GM21619 (cell line): ENCODE measurements around the gene OPCML.

ENCODE experiments used
- ATAC-seq: cut with Tn5 transposase; IDR thresholded peaks from one replicate; pipeline ENCODE4 v1.9.1; 2021; ENCODE audit not compliant: unreplicated experiment

The OPCML gene

DNA sequence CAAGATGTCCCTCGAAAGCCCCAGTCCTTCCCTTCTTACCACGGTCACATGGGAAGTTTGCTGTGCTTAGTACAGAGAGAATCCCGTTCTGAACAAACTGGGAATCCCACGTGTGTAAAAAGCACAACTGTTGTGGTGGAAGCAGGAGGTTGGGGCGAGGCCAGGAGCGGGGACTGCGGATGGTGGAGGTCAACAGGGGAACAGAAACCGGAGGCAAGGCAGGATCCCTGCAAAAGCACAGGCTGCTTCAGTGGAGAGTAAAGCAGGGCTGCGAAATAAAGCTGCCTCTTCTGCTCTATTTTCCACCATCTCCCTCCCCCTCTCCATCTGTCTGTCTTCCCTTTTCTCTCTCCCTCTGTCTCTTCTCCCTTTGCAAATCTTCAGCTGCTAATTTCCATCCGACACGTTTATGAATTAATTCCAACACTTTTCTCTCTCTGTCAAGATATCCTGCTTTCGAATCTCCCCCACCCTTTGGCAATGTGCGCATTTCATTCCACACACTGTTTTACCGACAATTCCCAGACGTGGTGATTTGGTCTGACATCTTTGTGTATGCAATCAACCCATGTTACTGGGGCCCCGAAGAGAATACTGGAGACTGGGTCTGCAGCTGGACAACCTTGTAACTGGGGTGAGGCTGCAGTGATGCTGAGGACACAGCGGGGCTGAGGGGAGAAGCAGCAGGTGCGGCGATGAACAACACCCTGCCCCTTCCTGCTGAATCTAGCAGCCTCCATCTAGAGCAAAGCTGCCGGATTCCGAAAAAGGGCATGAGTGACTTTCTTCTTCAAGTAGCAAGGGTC lies 571.8 kb downstream of the OPCML start:
- no peak for ATAC-seq

DNA sequence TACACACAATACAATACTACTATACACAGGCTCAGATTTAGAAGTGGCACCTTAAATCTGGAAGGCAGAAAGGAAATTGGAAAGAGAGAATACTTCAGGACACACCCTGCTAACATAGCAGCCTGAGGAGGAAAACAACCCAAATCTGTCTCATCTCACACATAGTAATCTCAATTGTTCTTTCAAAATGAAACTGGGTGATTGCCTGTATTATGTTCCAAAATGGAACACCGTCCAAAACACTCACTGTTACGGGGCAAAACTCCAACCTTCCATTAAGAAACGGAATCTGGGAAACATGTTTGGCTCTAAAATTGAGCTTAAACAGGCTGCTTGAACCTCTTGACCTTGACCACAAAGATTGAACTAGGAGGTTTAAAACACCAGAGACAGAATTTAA lies 572.6 kb downstream of the OPCML start:
- ATAC-seq: no peak

DNA sequence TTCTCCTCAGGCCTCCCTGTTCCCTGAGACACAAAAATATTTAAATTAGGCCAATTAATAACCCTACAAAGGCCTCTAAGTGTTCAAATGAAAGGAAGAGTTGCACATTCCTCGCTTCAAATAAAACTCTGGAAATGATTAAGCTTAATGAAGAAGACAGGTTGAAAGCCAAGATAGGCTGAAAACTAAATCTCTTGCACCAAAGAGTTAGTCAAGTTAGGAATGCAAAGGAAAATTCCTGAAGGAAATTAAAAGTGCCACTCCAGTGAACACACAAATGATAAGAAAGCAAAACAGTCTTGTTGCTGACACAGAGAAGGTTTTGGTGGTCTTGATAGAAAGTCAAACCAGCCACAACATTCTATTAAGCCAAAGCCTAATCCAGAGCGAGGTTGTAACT lies 574.4 kb downstream of the OPCML start:
- ATAC-seq: no peak

DNA sequence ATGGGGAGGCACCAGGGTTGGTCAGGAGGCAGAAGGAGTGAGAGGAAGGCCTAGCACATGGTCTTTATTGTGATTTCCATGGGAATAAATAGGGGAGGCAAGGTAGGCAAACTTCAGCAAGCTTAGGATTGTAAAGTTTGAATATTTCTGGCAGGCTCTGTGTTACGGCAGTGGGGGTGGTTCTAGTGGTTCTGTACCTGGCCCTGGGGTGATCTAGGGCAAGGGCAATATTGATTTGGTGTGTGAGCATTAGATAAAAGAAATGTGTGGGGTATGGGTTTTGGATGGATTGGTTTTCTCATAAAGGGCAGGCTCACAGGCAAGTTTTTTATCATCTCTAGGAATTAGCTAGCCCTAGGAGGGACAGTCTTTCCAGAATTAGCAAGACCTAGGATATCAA lies 584.0 kb downstream of the OPCML start:
- no peak for ATAC-seq

DNA sequence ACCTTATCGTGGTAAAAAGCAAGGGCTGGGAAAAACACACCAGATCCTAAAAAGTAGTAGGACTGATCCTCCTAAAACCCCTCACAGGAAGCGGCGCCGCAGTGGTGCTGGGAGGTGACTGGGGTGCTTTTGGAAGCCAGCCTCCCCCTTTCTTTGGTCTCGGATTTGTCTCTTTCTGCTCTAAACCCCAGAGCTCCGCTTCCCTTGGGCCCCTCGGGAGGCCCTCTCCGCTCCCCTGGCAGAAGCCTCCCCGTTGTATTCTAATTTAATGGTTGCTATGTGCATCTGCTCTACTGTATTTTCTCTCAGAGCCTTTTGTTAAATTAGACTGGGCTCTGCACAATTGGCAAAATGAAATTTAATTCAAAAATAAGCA lies 587.7 kb downstream of the OPCML start:
- no peak for ATAC-seq

DNA sequence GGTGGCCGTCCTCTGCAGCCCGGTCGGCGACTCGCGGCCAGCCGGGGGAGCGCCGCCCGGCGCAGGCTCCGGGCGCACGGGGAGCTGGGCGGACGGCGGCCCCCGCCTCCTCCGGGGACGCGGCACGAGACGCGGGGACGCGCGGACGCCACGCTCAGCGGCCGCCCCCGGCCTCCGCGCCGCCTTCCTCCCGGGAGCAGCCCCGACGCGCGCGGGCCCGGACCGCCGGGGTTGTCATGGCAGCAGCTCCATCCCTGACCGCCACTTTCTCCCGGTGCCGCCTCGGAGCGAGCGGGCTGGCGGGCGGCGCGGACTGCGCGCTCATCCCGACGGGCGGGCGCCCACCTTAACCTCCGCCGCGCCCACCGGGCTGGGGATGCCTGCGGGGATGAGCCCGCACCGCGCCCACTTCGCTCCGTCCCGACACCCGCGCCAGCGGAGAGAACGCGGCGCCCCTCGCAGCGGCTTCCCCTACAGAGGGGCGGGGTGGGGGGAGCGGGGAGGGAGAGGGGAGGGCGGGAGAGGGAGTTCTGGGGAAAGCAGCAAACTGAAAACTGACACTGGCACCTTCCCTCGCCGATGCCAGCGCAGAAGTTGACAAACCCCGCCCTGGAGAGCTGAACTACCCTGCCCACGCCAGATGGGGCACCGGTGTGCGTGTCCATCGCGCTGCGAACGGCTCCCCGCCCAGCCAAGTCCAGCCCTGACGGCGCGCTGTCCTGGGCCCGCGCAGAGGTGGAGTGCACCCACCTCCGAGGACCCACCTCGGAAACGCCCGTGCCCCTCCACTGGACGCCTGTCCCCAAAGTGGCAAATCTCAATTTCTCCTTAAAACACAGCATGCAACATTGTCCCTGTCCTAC lies 588.4 kb downstream of the OPCML start:
- ATAC-seq: no peak

DNA sequence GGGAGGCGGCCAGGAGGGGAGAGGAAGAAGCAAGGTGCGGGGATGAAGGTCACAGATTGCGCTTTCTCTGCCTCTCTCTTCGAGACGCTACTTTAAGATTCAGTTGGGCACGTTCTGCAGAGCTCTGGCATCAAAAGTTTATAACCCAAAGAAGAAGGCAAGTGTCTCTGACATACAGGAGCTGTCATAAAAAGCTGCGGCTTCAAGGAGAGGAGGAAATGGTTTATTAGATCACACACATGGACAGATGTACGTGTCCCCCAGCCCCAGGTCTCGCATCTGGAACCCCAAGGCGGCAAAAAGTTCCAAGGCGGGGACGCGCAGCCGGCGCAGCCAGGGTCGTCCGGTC lies 589.0 kb downstream of the OPCML start:
- no peak for ATAC-seq

DNA sequence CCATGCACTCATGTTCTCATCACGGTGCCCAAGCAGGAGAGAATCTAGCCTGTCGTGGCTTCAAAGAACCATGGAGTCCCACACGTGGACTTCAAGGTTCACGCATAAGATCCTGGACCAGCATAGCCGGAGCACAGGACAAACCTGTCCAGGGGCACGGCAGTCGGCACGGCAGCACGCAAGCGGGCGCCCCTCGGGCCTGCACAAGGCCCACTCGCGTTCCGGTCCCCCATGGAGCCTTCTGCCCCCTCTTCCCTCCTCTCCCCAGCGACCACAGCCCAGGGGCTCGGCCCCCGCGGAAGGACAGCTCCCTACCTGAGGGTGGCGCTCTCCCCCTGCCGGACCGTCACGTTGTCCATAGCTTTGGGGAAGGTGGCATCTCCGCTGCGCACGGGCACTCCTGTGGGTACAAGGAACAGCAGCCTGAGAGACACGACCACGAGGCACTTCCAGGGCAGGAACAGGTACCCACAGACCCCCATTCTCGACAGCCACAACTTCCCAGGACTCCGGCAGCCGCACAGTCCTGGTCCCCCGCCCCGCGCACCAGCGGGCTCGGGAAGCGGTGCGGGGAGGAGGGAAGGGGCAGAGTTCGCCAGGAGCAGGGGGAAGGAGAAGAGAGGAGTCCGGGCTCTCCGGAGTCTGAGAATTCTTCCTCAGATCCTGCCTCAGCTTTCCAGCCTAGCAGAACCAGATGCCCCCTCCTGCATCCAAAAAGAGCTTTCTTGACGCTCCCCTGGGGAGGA lies 589.5 kb downstream of the OPCML start:
- ATAC-seq: no peak

DNA sequence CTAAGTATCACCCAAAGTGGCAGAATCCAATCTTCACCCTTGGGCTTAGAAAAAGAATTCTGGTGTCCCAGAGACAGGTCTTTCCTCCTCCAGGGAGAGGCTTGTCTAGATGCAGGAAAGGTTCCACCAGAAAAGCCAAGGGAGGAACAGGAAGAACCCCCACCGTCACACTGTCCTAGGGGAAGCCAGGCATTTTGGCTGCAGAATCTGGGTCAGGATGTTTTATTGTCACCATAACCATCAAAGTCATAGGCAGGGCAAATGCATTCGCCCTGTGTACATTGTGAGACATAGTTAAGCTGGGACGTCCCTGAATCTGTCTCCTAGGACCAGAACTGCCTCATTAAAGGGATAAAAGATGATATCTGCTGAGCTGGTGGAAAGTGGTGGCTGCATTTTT lies 590.5 kb downstream of the OPCML start:
- ATAC-seq: no peak

DNA sequence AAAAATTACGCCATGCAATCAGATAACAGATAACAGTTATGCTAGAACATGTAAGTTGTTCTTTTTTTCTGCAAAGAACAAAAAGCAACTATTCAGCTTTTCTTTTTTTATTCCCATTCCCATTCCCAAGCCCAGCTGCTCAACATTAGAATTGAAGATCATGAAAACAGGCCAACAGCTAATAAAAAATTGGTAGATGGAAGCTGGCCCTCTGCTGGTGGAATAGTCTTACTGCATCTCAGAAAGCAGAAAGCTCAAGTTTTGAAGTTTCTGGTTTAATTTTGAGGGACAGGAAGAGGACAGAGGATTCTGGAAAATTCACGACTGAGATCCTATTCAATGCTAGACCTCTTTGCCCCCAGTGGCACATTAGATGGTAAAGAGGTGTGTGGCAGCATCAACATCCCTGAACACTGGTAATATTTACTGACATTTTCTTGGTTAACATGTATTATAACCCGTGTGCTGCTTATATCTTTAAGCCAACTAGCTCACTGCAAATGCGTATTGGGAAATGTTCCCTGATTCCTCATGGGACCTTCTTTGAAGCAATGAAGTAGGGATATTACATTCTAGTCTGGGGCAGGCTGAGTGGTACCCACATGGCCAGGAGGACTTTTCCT lies 591.2 kb downstream of the OPCML start:
- no peak for ATAC-seq

DNA sequence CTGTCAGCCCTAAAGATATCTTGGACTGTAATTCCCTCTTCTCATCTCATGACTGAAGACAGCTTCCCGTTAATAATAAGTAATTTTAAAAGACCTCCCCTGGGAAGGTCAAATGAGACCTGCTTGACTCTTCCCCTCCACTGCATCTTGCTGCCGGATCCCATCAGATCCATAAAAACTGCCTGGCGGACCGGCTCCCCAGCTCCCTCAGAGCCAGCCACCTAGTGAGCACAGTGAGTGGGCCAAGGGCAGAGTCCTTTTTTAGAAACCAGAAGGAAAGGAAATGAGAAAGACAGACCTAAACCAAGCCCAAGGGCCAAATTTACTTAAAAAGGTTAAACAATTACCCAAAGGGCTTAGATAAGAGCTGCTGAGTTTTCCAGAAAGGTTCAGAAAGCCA lies 595.3 kb downstream of the OPCML start:
- no peak for ATAC-seq

DNA sequence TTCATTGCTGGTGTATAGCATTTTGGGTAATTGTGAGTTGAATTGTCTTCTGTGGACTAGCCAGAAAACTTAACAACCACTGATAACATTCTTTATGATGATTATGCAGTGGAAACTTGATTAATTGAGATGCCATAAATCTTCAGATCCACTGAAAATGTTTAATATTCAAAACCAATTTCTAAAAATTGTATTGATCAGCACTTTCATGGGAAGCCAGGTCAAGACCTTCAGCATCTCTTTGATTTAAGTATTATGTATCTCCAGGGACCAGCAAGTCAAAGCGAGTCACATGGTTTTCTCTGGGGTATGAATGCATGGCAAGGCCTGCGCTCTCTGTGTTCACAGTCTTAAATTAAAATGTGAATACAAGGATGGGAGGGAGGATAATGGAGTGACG lies 596.9 kb downstream of the OPCML start:
- ATAC-seq: no peak

DNA sequence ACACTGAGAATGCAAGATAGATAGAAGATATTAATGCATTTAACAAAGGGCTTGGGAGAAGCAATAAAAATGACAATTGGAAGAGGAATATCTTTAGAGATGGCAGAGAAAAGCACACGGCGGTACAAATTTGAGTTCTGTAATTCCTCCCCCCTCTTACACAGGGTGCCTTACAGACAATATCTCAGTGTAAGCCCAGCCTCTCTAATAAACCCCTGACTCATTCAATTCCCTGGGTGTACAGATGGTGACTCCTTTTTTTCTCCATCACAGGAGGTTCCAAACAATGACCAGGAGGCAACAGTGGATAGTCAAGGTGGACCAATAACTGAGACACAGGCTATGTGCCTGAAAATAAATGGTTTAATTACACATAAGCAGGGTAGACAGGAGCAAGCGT lies 598.6 kb downstream of the OPCML start:
- no peak for ATAC-seq

DNA sequence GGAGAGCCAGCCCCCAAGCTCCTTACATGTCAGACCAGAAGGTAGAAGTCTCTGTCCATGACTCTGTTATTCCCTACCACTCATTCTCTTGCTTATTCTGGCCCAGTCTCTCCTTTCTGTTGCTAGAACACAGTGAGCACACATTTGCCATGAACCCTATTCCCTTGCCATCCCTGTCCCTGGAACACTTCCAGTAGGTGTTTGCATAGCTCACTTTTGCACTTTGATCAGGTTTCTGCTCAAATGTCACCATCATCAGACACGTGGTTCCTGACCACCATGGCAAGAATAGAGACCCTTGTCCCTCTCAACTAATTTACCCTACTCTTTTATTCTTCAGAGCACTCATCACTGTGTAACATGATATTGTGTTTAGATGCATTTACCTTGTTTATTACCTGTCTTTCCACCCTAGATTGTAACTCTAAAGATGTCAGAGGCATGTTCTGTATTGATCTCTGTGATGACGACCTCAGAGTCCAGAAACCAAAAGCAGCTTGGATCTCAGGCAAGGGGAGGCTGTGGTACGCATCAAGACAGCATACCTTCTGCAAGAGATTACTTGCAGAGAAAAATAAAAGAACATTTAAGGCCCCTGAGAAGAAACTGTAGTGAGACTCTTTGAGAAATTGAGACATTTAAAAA lies 606.4 kb downstream of the OPCML start:
- no peak for ATAC-seq

DNA sequence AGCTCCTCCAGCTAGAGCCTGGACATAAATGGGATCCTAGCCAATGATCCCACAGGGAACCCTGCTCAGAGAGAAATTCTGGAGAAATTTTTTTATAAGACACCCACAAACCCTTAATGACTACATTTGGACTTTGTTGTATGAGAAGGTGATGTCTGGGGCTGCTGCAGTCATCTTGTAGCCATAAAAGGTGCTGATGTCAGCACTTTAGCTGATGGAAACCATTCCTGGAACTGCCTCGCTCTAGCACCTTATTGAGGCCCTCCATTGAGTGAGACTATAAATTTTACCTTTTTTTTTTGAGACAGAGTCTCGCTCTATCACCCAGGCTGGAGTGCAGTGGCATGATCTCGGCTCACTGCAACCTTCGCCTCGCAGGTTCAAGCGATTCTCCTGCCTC lies 610.7 kb downstream of the OPCML start:
- ATAC-seq: no peak

DNA sequence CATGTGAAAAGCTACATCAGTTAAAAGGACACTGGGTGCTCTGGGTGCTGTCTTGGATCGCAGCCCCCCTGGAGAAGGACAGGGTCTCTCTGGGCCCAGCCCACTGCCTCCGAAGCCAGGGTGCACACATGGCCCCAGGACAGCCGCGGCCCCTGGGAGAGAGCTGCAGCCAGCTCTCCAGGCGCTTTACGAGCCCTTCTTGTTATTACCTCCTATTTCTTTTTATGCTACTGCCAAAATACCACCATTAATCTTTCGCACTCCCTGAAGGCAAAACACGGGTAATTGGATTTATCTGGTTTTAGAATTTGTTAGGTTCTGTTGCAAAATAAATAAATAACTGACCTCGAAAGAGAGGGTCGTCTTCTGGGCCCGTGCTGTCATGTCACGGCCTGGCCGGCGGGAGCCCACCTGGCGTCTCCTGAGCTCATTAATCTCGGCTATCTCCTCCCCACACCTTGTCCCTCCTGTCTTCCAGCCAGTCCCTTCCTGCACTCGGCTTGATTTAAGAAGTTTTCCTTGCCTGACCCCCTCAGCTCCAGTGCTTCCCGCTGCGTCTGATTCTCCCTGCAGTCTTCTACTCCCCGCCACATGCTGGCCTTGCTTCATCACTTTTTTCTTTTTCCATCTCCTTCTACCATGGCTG lies 611.7 kb downstream of the OPCML start:
- no peak for ATAC-seq

DNA sequence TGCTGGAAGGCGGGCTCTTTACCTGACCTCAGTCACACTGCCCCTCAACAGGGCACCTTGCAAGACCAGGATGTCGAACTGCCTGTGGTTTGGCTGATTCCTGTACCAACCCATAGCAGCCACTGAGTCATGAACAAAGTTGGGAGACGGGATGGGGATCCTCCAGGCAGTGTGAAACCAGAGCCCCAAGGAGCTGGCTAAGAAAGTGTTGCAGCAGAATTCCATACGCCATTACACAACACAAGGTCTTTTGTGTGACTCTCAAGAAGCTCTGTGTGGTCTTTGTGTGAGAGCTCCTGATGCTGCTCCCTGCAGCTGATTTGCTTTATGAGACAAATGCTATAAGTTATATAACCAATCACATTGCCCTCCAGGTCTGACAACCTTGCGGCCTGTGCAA lies 617.7 kb downstream of the OPCML start:
- no peak for ATAC-seq

DNA sequence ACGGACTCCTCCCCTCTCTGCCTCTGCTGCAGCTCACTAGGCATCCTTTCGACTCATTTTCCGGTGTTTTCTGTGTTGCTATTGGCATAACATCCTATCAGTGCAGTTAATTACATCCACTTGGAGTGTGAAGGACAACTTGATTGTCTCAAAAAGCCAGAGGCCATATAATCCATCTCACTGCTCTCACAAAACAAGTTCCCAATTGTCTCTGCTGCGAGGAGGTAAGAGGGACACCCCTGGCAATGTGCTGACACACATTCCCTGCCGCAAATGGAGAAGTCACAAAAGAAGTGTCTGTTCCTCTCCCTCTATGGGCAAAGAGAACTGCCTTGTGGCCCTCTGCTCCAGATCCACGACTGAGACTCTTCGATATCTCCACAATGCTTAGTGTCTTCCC lies 618.4 kb downstream of the OPCML start:
- ATAC-seq: no peak

DNA sequence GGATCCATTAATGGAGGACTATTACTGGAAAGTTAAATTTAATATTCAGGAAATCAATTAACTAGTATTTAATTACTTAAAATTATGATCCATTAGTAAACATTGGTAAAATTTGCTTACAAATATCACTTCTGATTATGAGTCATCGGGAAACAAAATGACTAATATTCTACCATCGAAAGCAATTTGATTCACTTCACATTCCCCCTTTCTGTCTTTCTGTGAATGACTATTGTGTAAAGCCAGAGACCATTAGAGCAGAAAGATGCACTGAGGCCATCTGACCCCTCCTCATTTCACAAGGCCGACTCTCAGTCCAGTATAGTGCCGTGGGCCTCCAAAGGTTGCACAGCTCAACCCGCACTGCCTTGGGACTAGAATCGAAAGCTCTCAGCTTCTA lies 619.0 kb downstream of the OPCML start:
- no peak for ATAC-seq

DNA sequence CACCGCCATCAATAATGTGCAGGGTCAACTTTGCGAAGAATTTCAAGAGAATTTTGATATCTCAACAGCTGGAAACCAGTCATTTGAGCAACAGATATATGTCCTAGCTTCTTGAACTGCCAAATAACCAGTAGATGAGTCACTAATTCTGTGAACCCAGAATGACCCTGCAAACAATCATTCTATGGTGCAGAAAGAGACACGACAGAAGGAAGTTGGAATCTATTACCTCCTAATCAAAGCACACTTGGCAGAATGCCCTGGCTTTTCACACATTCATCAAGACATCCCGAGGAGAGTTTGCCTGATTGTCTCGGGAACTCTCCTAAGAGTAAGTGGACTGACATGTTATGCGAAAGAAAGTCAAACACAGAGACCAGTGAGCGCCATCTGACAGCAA lies 621.1 kb downstream of the OPCML start:
- no peak for ATAC-seq
